H1 (cell line): ENCODE measurements around the gene FAM216A. TPM values are rescaled to one million over a fixed set of nuclear protein-coding genes. Genes with fewer than 3 reads are reported as not detected.

Experiments used
- ASH2L ChIP-seq: fragments of 200-600, 300-600 bp; sonication (generic); IDR thresholded peaks from one replicate; pipeline ENCODE4 v1.7.1; 2017; ENCODE audit warnings: low read length
- ATF2 ChIP-seq: IDR thresholded peaks from 2 replicates; pipeline ENCODE4 v1.6.1; 2012; ENCODE audit warnings: low read length, inconsistent platforms
- CREB1 ChIP-seq: IDR thresholded peaks from 2 replicates; pipeline ENCODE4 v1.6.1; 2012; ENCODE audit warnings: inconsistent platforms
- E2F6 ChIP-seq: IDR thresholded peaks from 2 replicates; pipeline ENCODE4 v1.6.1; 2012; ENCODE audit warnings: inconsistent platforms
- EZH2 ChIP-seq: fragments of 200-600 bp; sonication (generic); IDR thresholded peaks from 2 replicates; pipeline ENCODE4 v1.7.1; 2012; ENCODE audit warnings: low read depth, mild to moderate bottlenecking, moderate library complexity, low read length, inconsistent platforms; ENCODE audit not compliant: severe bottlenecking
- KDM5A ChIP-seq: fragments of 200-600 bp; IDR thresholded peaks from 2 replicates; pipeline ENCODE4 v1.7.1; 2012; ENCODE audit warnings: mild to moderate bottlenecking, low read length, inconsistent platforms, mixed read lengths
- RBBP5 ChIP-seq: IDR thresholded peaks from 2 replicates; pipeline ENCODE4 v1.7.1; 2012; ENCODE audit warnings: low read depth, mild to moderate bottlenecking, inconsistent platforms, low read length, moderate library complexity, borderline replicate concordance
- SIN3A ChIP-seq, 2 experiments: IDR thresholded peaks in 1 of 2; conservative IDR thresholded peaks in 1 of 2; 2 replicates each; pipeline ENCODE4 v1.6.1; 2011 to 2012; ENCODE audit warnings: low read length in 2 of 2, improper control_type of control experiment in 1 of 2, low read depth in 1 of 2, mild to moderate bottlenecking in 1 of 2
- polyA plus RNA-seq, 7 experiments: library from polyadenylated mRNA; depleted of rRNA in 3 of 7; stranded (reverse) in 5 of 7; unstranded in 2 of 7; fragments of >200 nt in 5 of 7; fragments of 200-250 nt in 2 of 7; gene quantifications; 1 replicate in 5 of 7; 2 replicates in 1 of 7; 4 replicates in 1 of 7; pipeline versions ENCODE4 v1.2.1 to v1.2.3, GENCODE V29; 2011 to 2013; ENCODE audit warnings: missing spikeins in 2 of 7, mixed read lengths in 2 of 7
- small RNA-seq: library from polyadenylated mRNA; stranded (forward); fragments of <200 nt; extraction: miRNeasy Mini kit (QIAGEN cat#:217004); gene quantifications from one replicate; pipeline ENCODE3, GENCODE V24; 2013; ENCODE audit not compliant: insufficient read depth
- total RNA-seq: library from RNA; stranded (reverse); fragmentation: NEBNext Ultra II Directional; extraction: Animal tissue kit (Norgen Biotek cat#: 25700); gene quantifications from 2 replicates; pipeline ENCODE4 v1.2.1, GENCODE V29; 2021

FAM216A gene
- total and polyA plus RNA-seq, 2 of the 8 experiments (the other 6 are each of a cell fraction or from before 2014, with no cell fraction given), result 19.8 to 24.6 TPM

GRCh38 chr12:110538869-110539622 is 70.4 kb downstream of the FAM216A start (continued):
- TF ChIP-seq RBBP5 (no peak), CREB1 (no peak), EZH2 (no peak), SIN3A (conservative IDR thresholded peaks at IDR 0.05 in 1 of 2, IDR thresholded peaks at IDR 0.05 in 1 of 2; ENCODE audit: low read depth in 1 of 2, low read length in 2 of 2) (no peak), E2F6 (no peak), ATF2 (no peak), KDM5A (no peak), ASH2L (no peak)

Small RNA genes within 50 kb of the gene (small RNA-seq; reads per million reads assigned to genes)
- not detected for gene RF00278

Other genes starting within 250 kb of the FAM216A start
- gene ATP2A2, start 187.6 kb upstream of the FAM216A start, total RNA-seq, result 271 and 275 TPM in 2 replicates
- gene ATP2A2, start 187.6 kb upstream of the FAM216A start, polyA plus RNA-seq (2011; rRNA removed), result 86.1 and 108 TPM in 2 replicates
- 81.2 and 105 TPM in 2 replicates for gene ANAPC7, start 65.1 kb upstream of the FAM216A start, total RNA-seq
- 62.2 and 72.8 TPM in 2 replicates for gene ANAPC7, start 65.1 kb upstream of the FAM216A start, polyA plus RNA-seq (2011; rRNA removed)
- 160 and 170 TPM in 2 replicates for gene ARPC3, start 18.5 kb upstream of the FAM216A start, total RNA-seq
- gene ARPC3, start 18.5 kb upstream of the FAM216A start, polyA plus RNA-seq (2011; rRNA removed), result 33.8 and 36.7 TPM in 2 replicates
- 49.7 and 50.8 TPM in 2 replicates for gene GPN3, start 588 bp upstream of the FAM216A start, total RNA-seq
- gene GPN3, start 588 bp upstream of the FAM216A start, polyA plus RNA-seq (2011; rRNA removed), result 32.8 and 52.9 TPM in 2 replicates
- 59.0 and 62.5 TPM in 2 replicates for gene VPS29, start 33.3 kb downstream of the FAM216A start, total RNA-seq
- 40.0 and 74.6 TPM in 2 replicates for gene VPS29, start 33.3 kb downstream of the FAM216A start, polyA plus RNA-seq (2011; rRNA removed)
- not detected in 2 replicates for gene RAD9B, start 33.5 kb downstream of the FAM216A start, total RNA-seq
- gene RAD9B, start 33.5 kb downstream of the FAM216A start, polyA plus RNA-seq (2011; rRNA removed), result 0.03 and 0.06 TPM in 2 replicates
- gene PPTC7, start 114.5 kb downstream of the FAM216A start, total RNA-seq, result 15.9 and 16.0 TPM in 2 replicates
- gene PPTC7, start 114.5 kb downstream of the FAM216A start, polyA plus RNA-seq (2011; rRNA removed), result 5.2 and 8.1 TPM in 2 replicates
- 11.1 and 16.4 TPM in 2 replicates for gene TCTN1, start 145.3 kb downstream of the FAM216A start, total RNA-seq
- gene TCTN1, start 145.3 kb downstream of the FAM216A start, polyA plus RNA-seq (2011; rRNA removed), result 14.7 and 20.8 TPM in 2 replicates
- gene HVCN1, start 220.3 kb downstream of the FAM216A start, total RNA-seq, result 5.6 and 5.8 TPM in 2 replicates
- 10.5 and 11.2 TPM in 2 replicates for gene HVCN1, start 220.3 kb downstream of the FAM216A start, polyA plus RNA-seq (2011; rRNA removed)